ENCODE measurements around the gene SART3.

Gene SART3

DNA sequence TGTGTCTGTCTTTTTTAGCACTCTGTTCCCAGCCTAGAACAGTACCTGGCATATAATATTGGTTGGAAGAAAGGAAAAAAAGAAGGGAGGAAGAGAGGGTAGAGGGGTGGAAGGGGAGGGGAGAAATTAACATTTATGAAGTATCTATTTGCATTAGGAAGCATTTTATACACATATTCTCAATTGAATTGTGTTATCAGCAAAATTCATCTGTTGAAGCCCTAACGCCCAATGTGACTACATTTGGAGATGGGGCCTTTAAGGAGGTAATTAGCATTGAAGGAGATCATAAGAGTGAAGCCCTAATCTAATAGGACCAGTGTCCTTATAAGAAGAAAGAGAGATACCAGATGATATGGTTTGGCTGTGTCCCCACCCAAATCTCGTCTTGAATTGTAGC is 76.1 kb downstream of the SART3 start:
- H3K27me3 ChIP-seq (ENCODE audit: control insufficient read depth, insufficient read depth, low read length), result no peaks in the 10 kb centered on the region
- H3K27ac ChIP-seq, result no peak overlapping the region
- H3K9me3 ChIP-seq (ENCODE audit: control insufficient read depth, low read length), result no peaks in the 10 kb centered on the region
- no peak overlapping the region for H3K4me3 ChIP-seq (ENCODE audit: low read depth, low read length)
- H3K36me3 ChIP-seq (ENCODE audit: control insufficient read depth, insufficient read depth, low read length), result no peaks in the 10 kb centered on the region
- H3K4me1 ChIP-seq, result no peaks in the 10 kb centered on the region
- H3K9ac ChIP-seq, result no peak overlapping the region
- no peak overlapping the region for H3K4me2 ChIP-seq (ENCODE audit: low read length)
- no peaks in the 10 kb centered on the region for H3K79me2 ChIP-seq
- TF ChIP-seq, protein P1, sequence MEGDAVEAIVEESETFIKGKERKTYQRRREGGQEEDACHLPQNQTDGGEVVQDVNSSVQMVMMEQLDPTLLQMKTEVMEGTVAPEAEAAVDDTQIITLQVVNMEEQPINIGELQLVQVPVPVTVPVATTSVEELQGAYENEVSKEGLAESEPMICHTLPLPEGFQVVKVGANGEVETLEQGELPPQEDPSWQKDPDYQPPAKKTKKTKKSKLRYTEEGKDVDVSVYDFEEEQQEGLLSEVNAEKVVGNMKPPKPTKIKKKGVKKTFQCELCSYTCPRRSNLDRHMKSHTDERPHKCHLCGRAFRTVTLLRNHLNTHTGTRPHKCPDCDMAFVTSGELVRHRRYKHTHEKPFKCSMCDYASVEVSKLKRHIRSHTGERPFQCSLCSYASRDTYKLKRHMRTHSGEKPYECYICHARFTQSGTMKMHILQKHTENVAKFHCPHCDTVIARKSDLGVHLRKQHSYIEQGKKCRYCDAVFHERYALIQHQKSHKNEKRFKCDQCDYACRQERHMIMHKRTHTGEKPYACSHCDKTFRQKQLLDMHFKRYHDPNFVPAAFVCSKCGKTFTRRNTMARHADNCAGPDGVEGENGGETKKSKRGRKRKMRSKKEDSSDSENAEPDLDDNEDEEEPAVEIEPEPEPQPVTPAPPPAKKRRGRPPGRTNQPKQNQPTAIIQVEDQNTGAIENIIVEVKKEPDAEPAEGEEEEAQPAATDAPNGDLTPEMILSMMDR (IDR thresholded peaks at IDR 0.05), result no peak
- H2AFZ ChIP-seq, result no peak overlapping the region

DNA sequence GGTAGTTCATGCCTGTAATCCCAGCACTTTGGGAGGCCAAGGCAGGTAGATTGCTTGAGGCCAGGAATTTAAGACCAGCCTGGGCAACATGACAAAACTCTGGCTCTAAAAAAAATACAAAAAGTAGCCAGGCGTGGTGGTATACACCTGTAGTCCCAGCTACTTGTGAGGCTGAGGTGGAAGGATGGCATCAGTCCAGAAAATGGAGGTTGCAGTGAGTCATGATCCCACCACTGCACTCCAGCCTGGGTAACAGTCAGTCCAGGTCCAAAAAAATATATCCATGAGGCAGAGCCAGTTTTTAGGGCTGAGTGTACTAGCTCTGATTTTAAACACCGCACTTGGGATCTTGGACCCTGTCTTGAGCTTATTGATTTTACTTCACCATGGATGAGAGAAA is 76.5 kb downstream of the SART3 start:
- Histone ChIP-seq H3K9me3 (ENCODE audit: control insufficient read depth, low read length) (no peaks in the 10 kb centered on the region), H3K9ac (no peak overlapping the region), H3K36me3 (ENCODE audit: control insufficient read depth, insufficient read depth, low read length) (no peaks in the 10 kb centered on the region), H2AFZ (no peak overlapping the region), H3K4me2 (ENCODE audit: low read length) (no peak overlapping the region), H3K4me3 (ENCODE audit: low read depth, low read length) (no peak overlapping the region), H3K4me1 (no peaks in the 10 kb centered on the region), H3K27me3 (ENCODE audit: control insufficient read depth, insufficient read depth, low read length) (no peaks in the 10 kb centered on the region), H3K27ac (no peak overlapping the region), H3K79me2 (no peaks in the 10 kb centered on the region)
- TF ChIP-seq, protein P1 (IDR thresholded peaks at IDR 0.05), result no peak

DNA sequence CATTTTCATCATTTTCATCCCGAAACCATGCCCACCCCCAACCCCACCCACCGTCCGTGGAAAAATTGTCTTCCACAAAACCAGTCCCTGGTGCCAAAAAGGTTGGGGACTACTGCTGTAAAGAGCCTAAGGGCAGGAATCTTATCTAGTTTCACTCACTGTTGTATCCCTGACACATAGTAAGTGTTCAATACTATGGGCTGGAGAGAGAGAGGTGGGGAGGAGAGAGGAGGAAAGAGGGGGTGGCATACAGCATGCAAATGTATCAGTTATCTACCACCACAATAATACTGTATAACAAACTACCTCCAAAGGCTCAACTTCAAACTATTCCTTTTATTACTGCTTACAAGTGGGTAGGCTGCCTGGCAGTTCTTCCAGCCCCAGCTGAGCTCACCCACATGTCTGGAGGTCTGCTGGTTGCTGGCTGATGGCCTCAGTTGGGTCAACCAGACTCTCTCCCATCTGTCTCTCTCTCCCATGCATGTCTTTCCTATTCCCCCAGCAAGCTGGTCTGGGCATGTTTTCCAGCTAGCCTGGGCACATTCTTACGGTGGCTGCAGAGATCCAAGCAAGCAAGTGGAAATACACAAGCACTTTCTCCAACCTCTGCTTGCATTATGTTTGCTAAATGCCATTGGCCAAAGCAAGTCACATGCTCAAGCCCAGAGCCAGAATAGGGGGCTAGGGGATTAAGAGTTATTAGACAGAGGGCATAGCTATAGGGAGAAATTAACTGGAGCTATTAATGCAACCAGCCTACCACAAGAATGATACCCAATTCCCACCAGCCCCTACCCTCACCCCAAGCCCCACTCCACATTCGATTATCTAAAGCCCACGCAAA is 77.5 kb downstream of the SART3 start:
- Histone ChIP-seq H3K9ac (no peak overlapping the region), H3K4me3 (ENCODE audit: low read depth, low read length) (no peak overlapping the region), H3K9me3 (ENCODE audit: control insufficient read depth, low read length) (no peaks in the 10 kb centered on the region), H3K4me1 (no peaks in the 10 kb centered on the region), H3K4me2 (ENCODE audit: low read length) (no peak overlapping the region), H3K79me2 (no peaks in the 10 kb centered on the region), H2AFZ (no peak overlapping the region), H3K36me3 (ENCODE audit: control insufficient read depth, insufficient read depth, low read length) (no peaks in the 10 kb centered on the region), H3K27me3 (ENCODE audit: control insufficient read depth, insufficient read depth, low read length) (no peaks in the 10 kb centered on the region), H3K27ac (no peak overlapping the region)
- TF ChIP-seq, protein P1 (IDR thresholded peaks at IDR 0.05), result no peak

DNA sequence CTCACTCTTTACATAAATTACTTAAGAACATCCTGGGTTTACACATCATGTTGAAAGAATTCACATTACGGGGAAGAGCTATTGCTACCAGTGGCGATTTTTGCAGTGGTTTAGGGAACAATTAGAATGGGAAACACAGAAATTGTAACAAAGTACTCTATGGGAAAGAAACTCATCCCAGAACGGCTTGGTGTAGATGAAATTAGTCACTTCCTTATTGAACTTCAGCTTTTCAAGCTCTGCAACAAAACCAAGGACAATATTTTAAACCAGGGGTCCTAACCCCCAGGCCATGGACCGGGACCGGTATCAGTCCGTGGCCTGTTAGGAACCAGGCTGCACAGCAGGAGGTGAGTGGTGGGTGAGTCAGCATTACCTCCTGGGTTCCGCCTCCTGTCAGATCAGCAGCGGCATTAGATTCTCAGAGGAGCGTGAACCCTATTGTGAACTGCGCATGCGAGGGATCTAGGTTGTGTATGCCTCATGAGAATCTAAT is 78.2 kb downstream of the SART3 start:
- H3K4me3 ChIP-seq (ENCODE audit: low read depth, low read length), result no peak overlapping the region
- H3K4me1 ChIP-seq, result no peaks in the 10 kb centered on the region
- H3K79me2 ChIP-seq, result no peaks in the 10 kb centered on the region
- H3K36me3 ChIP-seq (ENCODE audit: control insufficient read depth, insufficient read depth, low read length), result no peaks in the 10 kb centered on the region
- no peak overlapping the region for H3K27ac ChIP-seq
- H2AFZ ChIP-seq, result no peak overlapping the region
- TF ChIP-seq, protein P1 (IDR thresholded peaks at IDR 0.05), result no peak
- H3K27me3 ChIP-seq (ENCODE audit: control insufficient read depth, insufficient read depth, low read length), result no peaks in the 10 kb centered on the region
- no peak overlapping the region for H3K4me2 ChIP-seq (ENCODE audit: low read length)
- no peaks in the 10 kb centered on the region for H3K9me3 ChIP-seq (ENCODE audit: control insufficient read depth, low read length)
- no peak overlapping the region for H3K9ac ChIP-seq

Data from parathyroid adenoma (tissue), 2 donors.